ENCODE data around the gene GM2A.
"Not testable (repeated sequence)": the region's sequence is repeated elsewhere in the genome, so short reads cannot be mapped to it uniquely, and the experiment has no call there.

GM2A gene

GRCh38 chr5:151295138-151295537, 42.2 kb downstream of the GM2A start:
- no peak for DNase-seq

- no peak for DNase-seq
Observed at GRCh38 chr5:151295791-151296477, 42.9 kb downstream of the GM2A start.

GRCh38 chr5:151296478-151296830, 43.5 kb downstream of the GM2A start:
- DNase-seq, result no peak

GRCh38 chr5:151296974-151297373, 44.0 kb downstream of the GM2A start:
- no peak for DNase-seq

DNA sequence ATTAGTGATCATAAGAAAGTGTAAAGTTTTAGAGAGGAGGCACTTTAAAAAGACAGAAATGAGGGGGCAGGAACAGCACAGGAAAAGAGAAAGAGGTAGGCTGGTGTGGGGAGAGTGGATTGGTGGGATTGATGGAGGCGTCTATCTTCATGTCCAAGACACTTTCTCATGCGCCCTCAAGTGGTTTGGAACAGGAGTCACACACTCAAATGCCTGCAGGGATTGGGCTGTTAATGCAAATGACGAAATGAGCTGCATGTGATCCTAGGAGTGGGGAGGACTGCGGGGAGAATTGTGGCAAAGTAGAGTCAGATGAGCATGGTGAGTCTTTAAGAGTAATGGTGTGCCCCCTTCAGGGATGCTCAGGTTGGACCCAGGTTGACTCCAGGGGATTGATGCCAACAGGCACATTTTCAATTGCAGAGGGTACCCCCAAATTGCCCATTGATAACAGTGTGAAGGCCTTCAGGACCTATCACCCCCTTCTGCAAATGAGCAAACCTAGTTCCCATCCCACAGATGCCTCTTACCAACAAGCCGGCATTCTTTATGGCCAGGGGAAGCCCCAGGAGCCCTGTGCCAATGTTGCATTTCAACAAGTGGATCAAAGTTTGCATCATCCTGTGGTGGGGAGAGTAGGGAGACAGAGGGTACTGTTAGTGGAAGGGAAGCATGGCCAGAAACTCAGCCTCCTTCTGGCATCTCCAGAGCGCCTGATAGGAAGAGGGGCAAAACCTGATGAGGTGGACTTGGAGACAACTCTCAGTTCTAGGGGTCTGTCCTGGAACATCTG, 45.3 kb downstream of the GM2A start:
- no peak for DNase-seq

DNA sequence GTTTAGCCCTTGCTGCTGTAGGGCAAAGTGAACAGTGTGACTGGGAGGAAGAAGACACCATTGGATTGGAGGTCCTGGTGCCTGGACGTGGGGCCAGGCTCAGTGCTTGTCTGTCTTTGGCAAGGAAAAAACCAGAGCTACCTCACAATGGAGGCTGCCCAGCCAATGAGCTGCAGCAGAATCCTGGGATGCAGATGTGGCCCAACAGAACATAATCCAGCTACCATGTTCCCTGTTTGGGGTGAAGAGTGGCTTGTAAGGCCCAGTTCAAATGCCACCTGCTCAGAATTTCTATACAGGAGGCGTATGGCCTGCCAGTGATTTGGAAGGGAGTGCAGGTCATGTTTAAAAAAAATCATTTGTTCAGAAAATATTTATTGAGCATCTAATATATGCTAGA, 50.7 kb downstream of the GM2A start, which contains the start of gene SLC36A3:
SLC36A3 (minus strand) TSS at position 101 of the 400 bp plus-strand sequence. CDS start 412 bp downstream, outside the sequence.
- no peak for DNase-seq

GRCh38 chr5:151309266-151309665, 56.3 kb downstream of the GM2A start:
- not testable (repeated sequence) for DNase-seq

DNA sequence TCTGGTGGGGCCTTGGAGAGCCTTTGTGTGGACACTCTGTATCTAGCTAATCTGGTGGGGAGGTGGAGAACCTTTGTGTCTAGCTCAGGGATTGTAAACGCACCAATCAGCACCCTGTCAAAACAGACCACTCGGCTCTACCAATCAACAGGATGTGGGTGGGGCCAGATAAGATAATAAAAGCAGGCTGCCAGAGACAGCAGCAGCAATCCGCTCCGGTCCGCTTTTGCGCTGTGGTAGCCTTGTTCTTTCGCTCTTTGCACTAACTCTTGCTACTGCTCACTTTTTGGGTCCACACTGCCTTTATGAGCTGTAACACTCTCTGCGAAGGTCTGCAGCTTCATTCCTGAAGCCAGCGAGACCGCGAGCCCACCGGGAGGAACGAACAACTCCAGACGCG, 56.8 kb downstream of the GM2A start:
- DNase-seq, result not testable (repeated sequence)

DNA sequence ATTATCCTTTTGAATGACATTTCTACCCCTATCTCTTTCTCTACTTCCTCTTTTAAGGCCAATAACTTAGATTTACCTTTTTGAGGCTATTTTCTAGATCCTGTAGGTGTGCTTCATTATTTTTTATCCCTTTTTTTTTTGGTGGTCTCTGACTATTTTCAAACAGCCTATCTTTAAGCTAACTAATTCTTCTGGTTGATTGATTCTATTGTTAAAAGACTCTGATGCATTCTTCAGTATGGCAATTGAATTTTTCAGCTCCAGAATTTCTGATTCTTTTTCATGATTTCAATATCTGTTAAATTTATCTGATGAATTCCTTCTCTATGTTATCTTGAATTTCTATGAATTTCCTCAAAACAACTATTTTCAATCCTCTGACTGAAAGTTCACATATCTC, 57.9 kb downstream of the GM2A start:
- no peak for DNase-seq

GRCh38 chr5:151312756-151313324, 59.9 kb downstream of the GM2A start:
- DNase-seq, result no peak

- DNase-seq, result no peak
Observed at GRCh38 chr5:151313357-151313756, 60.4 kb downstream of the GM2A start.

- DNase-seq, result no peak
Observed at GRCh38 chr5:151315998-151316597, 63.1 kb downstream of the GM2A start.

DNA sequence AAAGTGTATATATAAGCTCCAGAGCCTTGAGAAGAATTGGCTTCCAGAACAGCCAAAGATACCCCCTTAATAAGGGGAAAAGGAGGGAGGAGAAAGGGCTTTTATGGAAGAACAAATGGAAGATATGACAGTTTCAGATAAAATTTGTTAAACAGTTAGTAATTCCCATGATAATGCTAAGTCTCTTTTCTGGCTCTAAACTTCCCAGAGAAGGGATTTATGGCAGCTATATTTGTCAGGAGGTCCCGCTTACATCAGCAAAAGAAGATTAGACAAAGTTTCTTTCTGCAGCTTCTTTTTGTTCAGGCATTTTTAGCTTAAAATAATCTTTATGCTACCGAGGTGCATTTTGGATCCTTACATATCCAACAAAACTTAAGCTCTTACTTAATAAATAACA, 64.9 kb downstream of the GM2A start:
- no peak for DNase-seq

DNA sequence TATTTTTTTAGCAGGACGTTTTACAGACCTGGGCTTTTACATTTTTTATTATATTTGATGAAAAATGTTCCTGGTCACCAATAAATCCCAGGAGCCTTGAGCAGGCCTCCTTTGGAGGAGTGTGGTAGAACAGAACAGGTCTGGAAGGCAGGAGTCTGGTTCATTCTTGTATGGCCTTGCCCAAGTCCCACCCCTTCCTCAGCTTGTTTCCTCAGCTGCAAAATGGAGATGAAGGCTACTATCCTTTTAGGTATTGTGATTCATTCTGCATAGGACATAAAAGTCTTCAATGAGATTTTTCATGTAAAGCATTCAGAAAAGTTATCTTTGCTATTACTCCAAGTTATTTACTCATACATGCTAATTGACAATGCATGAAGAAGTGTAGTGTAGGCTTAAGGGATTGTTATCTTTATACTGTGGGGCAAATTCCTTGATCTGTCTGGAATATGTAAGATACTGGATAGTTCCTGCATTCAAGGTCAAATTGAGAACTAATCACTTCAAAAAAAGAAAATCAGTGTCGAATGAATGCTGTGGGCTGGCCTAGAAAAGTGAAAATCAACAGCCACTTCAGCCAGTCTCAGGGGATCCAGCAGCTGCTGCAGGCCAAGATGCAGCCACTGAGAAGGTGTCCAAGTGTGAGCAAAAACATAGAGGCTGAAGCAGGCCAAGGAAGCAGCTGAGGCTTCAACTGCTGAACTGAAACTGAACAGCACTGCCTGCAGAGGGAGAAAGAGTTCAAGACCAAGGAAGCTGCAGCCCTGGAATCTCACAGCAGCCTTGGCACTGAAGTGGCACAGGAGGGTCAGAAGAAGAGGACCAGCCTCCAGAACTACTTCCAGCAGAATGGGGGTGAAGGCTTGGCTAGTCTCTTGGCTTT, 66.1 kb downstream of the GM2A start:
- DNase-seq, result no peak

Data from SIG-M5 (cell line).